Cardiac fibroblast (primary cell): ENCODE results near the gene PRF1.

Experiments used
- DNase-seq, 2 donors: peaks; one replicate each; pipeline versions ENCODE4 v3.0.0 to v3.0.0-alpha.2; 2010; ENCODE audit warnings: low read depth in 2 of 2
- H3K4me3 ChIP-seq, 2 donors: replicated peaks in 1 of 2; 1 replicate in 1 of 2; 2 replicates in 1 of 2; pipeline ENCODE4 v1.5.1; 2011; ENCODE audit warnings: low read depth in 2 of 2, low read length in 2 of 2, mild to moderate bottlenecking in 2 of 2, moderate library complexity in 1 of 2
- TF ChIP-seq, protein P1 (sequence below): IDR thresholded peaks from one replicate; pipeline ENCODE4 v1.5.1; 2011; ENCODE audit warnings: low read depth, mild to moderate bottlenecking, low read length, inconsistent platforms

PRF1 gene

DNA sequence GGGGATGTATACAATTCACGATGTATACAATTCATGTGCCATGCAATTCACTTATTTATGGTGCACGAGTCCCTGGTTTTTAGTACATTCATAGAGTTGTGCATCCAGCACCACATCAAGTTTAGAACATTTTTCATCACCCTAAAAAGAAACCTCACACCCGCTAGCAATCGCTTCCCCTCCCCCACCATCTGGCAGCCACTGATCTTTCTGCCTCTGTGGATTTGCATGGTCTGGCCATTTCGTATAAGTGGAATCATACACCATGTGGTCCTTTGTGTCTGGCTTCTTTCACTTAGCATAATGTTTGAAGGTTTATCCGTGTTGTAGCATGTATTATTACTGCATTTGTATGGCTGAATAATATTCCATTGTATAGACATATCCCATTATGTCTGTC lies 52.1 kb downstream of the PRF1 start:
- DNase-seq: no peak
- TF ChIP-seq, protein P1, sequence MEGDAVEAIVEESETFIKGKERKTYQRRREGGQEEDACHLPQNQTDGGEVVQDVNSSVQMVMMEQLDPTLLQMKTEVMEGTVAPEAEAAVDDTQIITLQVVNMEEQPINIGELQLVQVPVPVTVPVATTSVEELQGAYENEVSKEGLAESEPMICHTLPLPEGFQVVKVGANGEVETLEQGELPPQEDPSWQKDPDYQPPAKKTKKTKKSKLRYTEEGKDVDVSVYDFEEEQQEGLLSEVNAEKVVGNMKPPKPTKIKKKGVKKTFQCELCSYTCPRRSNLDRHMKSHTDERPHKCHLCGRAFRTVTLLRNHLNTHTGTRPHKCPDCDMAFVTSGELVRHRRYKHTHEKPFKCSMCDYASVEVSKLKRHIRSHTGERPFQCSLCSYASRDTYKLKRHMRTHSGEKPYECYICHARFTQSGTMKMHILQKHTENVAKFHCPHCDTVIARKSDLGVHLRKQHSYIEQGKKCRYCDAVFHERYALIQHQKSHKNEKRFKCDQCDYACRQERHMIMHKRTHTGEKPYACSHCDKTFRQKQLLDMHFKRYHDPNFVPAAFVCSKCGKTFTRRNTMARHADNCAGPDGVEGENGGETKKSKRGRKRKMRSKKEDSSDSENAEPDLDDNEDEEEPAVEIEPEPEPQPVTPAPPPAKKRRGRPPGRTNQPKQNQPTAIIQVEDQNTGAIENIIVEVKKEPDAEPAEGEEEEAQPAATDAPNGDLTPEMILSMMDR: no peak
- no peak overlapping the region for H3K4me3 ChIP-seq

DNA sequence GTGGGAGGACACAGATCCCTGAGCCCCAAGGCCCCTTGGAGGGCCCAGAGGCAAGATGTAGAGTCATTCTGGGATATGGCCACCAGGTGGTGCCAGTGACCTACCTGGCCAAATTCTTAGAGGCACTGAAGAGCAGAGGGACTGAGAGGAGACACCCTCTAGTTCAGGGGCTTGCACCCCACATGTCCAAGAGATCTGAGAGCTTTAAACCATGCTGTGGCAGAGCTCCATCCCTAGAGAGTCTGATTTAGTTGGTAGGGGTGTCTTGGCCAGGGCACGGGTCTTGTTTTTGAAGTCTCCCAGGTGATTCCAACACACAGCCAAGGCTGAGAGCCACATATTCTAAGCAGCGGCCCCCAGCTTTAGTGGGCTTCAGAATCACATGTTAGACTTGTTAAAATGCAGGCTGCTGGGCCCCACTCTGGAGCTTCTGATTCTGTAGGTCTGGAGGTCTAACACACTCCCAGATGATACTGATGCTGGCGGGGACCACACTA lies 52.5 kb downstream of the PRF1 start:
- DNase-seq: peak; percentile 71 to 73
- no peak overlapping the region for H3K4me3 ChIP-seq
- TF ChIP-seq, protein P1: peak; percentile 84

DNA sequence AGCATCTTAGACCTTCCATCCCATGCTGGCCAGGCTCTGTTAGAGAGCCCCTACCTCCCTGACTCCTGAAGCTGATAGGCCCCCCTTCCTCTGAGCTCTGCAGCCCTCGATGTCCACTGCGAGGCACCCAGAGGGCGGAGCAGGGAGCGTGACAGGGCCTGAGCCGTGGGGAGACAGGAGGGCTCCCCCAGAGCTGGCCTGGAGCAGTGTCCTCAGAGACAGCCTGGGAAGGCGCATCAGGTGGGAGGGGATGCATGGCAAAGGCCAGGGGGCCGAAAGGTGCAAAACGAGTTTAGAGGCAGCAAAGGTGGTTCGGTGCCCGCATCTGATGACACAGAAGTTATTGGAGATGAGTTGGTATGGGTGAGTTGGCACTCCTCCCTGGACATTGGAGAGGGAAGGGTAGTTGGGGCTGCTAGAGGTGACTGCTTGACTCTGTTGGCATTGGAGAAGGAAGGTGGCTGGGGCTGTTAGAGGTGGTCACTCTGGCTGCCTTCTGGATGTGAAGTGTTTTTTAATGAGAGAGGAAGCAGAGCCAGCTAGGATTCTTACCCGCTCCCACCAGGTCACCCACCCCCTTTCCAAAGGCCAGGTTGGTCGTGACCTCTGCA lies 53.1 kb downstream of the PRF1 start:
- TF ChIP-seq, protein P1: no peak
- no peak overlapping the region for H3K4me3 ChIP-seq
- no peak for DNase-seq
